ENCODE results near the gene RAD54L.
"Not testable (repeated sequence)": the region's sequence is repeated elsewhere in the genome, so short reads cannot be mapped to it uniquely, and the experiment has no call there.

RAD54L gene

GRCh38 chr1:46242918-46243317 is 4.6 kb upstream of the RAD54L start:
- no peak for DNase-seq

- DNase-seq, result not testable (repeated sequence)
These were observed 3.7 kb upstream of the RAD54L start for GRCh38 chr1:46243831-46244230.

GRCh38 chr1:46244656-46245371 is 2.7 kb upstream of the RAD54L start:
- DNase-seq, result no peak

GRCh38 chr1:46246136-46246535 is 1.4 kb upstream of the RAD54L start:
- DNase-seq, result not testable (repeated sequence)

GRCh38 chr1:46246548-46247435 is 771 bp upstream of the RAD54L start:
- no peak for DNase-seq

- DNase-seq, result peak; percentile 49
These were observed 758 bp downstream of the RAD54L start for GRCh38 chr1:46248122-46248920.

- DNase-seq, result no peak
These were observed 7.1 kb downstream of the RAD54L start for GRCh38 chr1:46254668-46255067.

- DNase-seq, result no peak
These were observed 9.0 kb downstream of the RAD54L start for GRCh38 chr1:46256523-46256922.

- no peak for DNase-seq
These were observed 14.9 kb downstream of the RAD54L start for GRCh38 chr1:46262508-46262907.

GRCh38 chr1:46263146-46263545 is 15.6 kb downstream of the RAD54L start:
- DNase-seq, result no peak

- DNase-seq, result no peak
These were observed 21.0 kb downstream of the RAD54L start for GRCh38 chr1:46268578-46268977.

- DNase-seq, result no peak
These were observed 26.9 kb downstream of the RAD54L start for GRCh38 chr1:46274225-46275029.

- no peak for DNase-seq
These were observed 27.4 kb downstream of the RAD54L start for GRCh38 chr1:46275030-46275337.

GRCh38 chr1:46277658-46278373 is 30.3 kb downstream of the RAD54L start:
- no peak for DNase-seq

GRCh38 chr1:46278807-46279206 is 31.2 kb downstream of the RAD54L start:
- DNase-seq, result no peak

GRCh38 chr1:46280092-46280491 is 32.5 kb downstream of the RAD54L start:
- DNase-seq, result no peak

- DNase-seq, result no peak
These were observed 33.5 kb downstream of the RAD54L start for GRCh38 chr1:46281021-46281420.

- no peak for DNase-seq
These were observed 36.5 kb downstream of the RAD54L start for GRCh38 chr1:46284058-46284457.

GRCh38 chr1:46284597-46285564 is 37.3 kb downstream of the RAD54L start:
- no peak for DNase-seq

GRCh38 chr1:46285730-46286477 is 38.3 kb downstream of the RAD54L start:
- DNase-seq, result no peak
